ENCODE measurements around the gene NUDT8.
A peak's percentile ranks its signal among the peaks of the same experiment; 100 is the strongest.
"Not testable (repeated sequence)": the region's sequence is repeated elsewhere in the genome, so short reads cannot be mapped to it uniquely, and the experiment has no call there.

The NUDT8 gene

GRCh38 chr11:67641338-67642172 lies 11.8 kb upstream of the NUDT8 start:
- peak; percentile 15 for DNase-seq

- DNase-seq = no peak
Measured at GRCh38 chr11:67640758-67641337, 11.1 kb upstream of the NUDT8 start.

- DNase-seq = peak; percentile 59
Measured at GRCh38 chr11:67640021-67640757, 10.5 kb upstream of the NUDT8 start.

- no peak for DNase-seq
Measured at GRCh38 chr11:67639438-67639859, 9.7 kb upstream of the NUDT8 start, which contains the start of gene TBX10. Gene TBX10, minus strand, starts transcription at chr11:67639763. Its CDS starts 291 bp downstream, at chr11:67639472.

- DNase-seq = no peak
Measured at GRCh38 chr11:67638535-67639437, 9.0 kb upstream of the NUDT8 start.

GRCh38 chr11:67637441-67637840 lies 7.7 kb upstream of the NUDT8 start:
- not testable (repeated sequence) for DNase-seq

- no peak for DNase-seq
Measured at GRCh38 chr11:67636962-67637361, 7.2 kb upstream of the NUDT8 start.

GRCh38 chr11:67635231-67635521 lies 5.4 kb upstream of the NUDT8 start:
- no peak for DNase-seq

- DNase-seq = peak; percentile 13
Measured at GRCh38 chr11:67634366-67635230, 4.9 kb upstream of the NUDT8 start.

- DNase-seq = peak; percentile 17
Measured at GRCh38 chr11:67633758-67634365, 4.1 kb upstream of the NUDT8 start.

- DNase-seq = peak; percentile 17
Measured at GRCh38 chr11:67632982-67633755, 3.4 kb upstream of the NUDT8 start.

GRCh38 chr11:67632175-67632981 lies 2.6 kb upstream of the NUDT8 start:
- peak; percentile 24 for DNase-seq

- DNase-seq = no peak
Measured at GRCh38 chr11:67631853-67632174, 2.1 kb upstream of the NUDT8 start.

- DNase-seq = peak; percentile 46
Measured at GRCh38 chr11:67631411-67631810, 1.7 kb upstream of the NUDT8 start.

- DNase-seq = no peak
Measured at GRCh38 chr11:67630943-67631331, 1.2 kb upstream of the NUDT8 start.

- DNase-seq = peak; percentile 100
Measured at GRCh38 chr11:67630228-67630942, 648 bp upstream of the NUDT8 start.

- DNase-seq = peak; percentile 40
Measured at GRCh38 chr11:67628710-67629385, 889 bp downstream of the NUDT8 start.

All from right hindlimb (tissue), 1 donor.